HEK293T (cell line): Measurements from ENCODE around the gene KRTAP10-12.

Experiments used
- CTBP1 ChIP-seq: fragments of 450-650 bp; IDR thresholded peaks from 2 replicates; pipeline ENCODE4 v1.6.1; 2016; ENCODE audit warnings: borderline replicate concordance
- FOXM1 ChIP-seq: fragments of 450-650 bp; IDR thresholded peaks from 2 replicates; pipeline ENCODE4 v1.6.1; 2017; ENCODE audit warnings: mild to moderate bottlenecking, borderline replicate concordance
- SP1 ChIP-seq: fragments of 450-650 bp; IDR thresholded peaks from 2 replicates; pipeline ENCODE4 v1.6.1; 2017
- ZNF384 ChIP-seq: fragments of 450-650 bp; IDR thresholded peaks from 2 replicates; pipeline ENCODE4 v1.6.1; 2016

- TF ChIP-seq FOXM1 = no peak
- TF ChIP-seq CTBP1 = no peak
- TF ChIP-seq SP1 = no peak
- no peak for TF ChIP-seq ZNF384
These were observed 25.8 kb downstream of the KRTAP10-12 start for GRCh38 chr21:44722731-44723130.
